Gastrocnemius medialis (tissue), 4 donors: Measurements from ENCODE around the gene CMPK2. TPM values are rescaled to one million over a fixed set of nuclear protein-coding genes. Genes with fewer than 3 reads are reported as not detected.

Experiments
- ATAC-seq, 2 donors: fragments of 150-250 bp; one replicate each; pipeline ENCODE4 v1.9.1; 2016
- DNase-seq, 2 donors: peaks; one replicate each; pipeline ENCODE4 v3.0.0-alpha.2; 2019
- H3K27ac ChIP-seq, 4 donors: fragments of 200-600 bp; sonication (generic); 1 replicate in 1 of 4; 2 replicates in 3 of 4; pipeline ENCODE4 v1.5.1; 2016 to 2018; ENCODE audit warnings: mild to moderate bottlenecking in 2 of 4, moderate library complexity in 1 of 4
- H3K27me3 ChIP-seq, 3 donors: fragments of 200-600 bp; sonication (generic) in 2 of 3; 1 replicate in 1 of 3; 2 replicates in 2 of 3; pipeline versions ENCODE4 v1.5.1 to v1.6.0; 2016 to 2019; ENCODE audit warnings: mild to moderate bottlenecking in 1 of 3, moderate library complexity in 1 of 3
- H3K36me3 ChIP-seq, 2 donors: fragments of 200-600 bp; sonication (generic) in 1 of 2; one replicate each; pipeline ENCODE4 v1.5.1; 2017 to 2018
- H3K4me1 ChIP-seq, 2 donors: fragments of 200-600 bp; sonication (generic) in 1 of 2; one replicate each; pipeline ENCODE4 v1.5.1; 2016 to 2017; ENCODE audit warnings: mild to moderate bottlenecking in 2 of 2
- H3K4me3 ChIP-seq, 4 donors: fragments of 200-600 bp; sonication (generic) in 3 of 4; 1 replicate in 1 of 4; 2 replicates in 3 of 4; pipeline ENCODE4 v1.5.1; 2016 to 2019; ENCODE audit warnings: mild to moderate bottlenecking in 2 of 4
- H3K9me3 ChIP-seq, 3 donors: fragments of 200-600 bp; sonication (generic) in 2 of 3; 1 replicate in 1 of 3; 2 replicates in 2 of 3; pipeline ENCODE4 v1.5.1; 2016 to 2019
- POLR2A ChIP-seq, 2 donors: fragments of 450-650 bp; IDR thresholded peaks; one replicate each; pipeline ENCODE4 v1.6.1; 2017; ENCODE audit warnings: antibody characterized with exemption in 2 of 2, mild to moderate bottlenecking in 2 of 2, moderate library complexity in 2 of 2
- in situ Hi-C, 4 donors: fragments of 200-750 bp; cut with MboI; loops; one replicate each; pipeline versions ENCODE4 v1.15.0 to v1.8.0; 2017; ENCODE audit warnings: low sequenced_read_pairs in 4 of 4
- intact Hi-C: fragments of 100-400 bp; cut with DNase I; formaldehyde crosslinking; loops from one replicate; pipeline ENCODE4 v1.15.1; 2023; ENCODE audit warnings: low total_unique reads
- total RNA-seq, 4 donors: library from RNA; depleted of rRNA; stranded (reverse); fragments of >200 nt; gene quantifications; one replicate each; pipeline versions ENCODE4 v1.1.0 to v1.2.3, GENCODE V29; 2016
- TF ChIP-seq, protein P1 (sequence below), 5 experiments: fragments of 450-650 bp in 3 of 5; fragments of 200-600 bp in 2 of 5; sonication (generic) in 2 of 5; IDR thresholded peaks in 4 of 5; conservative IDR thresholded peaks in 1 of 5; 1 replicate in 4 of 5; 2 replicates in 1 of 5; pipeline ENCODE4 v1.5.1; 2016 to 2019; ENCODE audit warnings: antibody characterized with exemption in 5 of 5, mild to moderate bottlenecking in 3 of 5, moderate library complexity in 3 of 5

Gene CMPK2
- total RNA-seq, 4 donors from 2014 or later = 2.1 to 12.2 (median 3.3) TPM

- intact Hi-C loops = no loop called here
- DNase-seq = no peak
- no peaks in the 10 kb centered on the region for H3K9me3 ChIP-seq
Observed at GRCh38 chr2:6866982-6867381, 1.3 kb upstream of the CMPK2 start.

GRCh38 chr2:6866275-6866671 is 566 bp upstream of the CMPK2 start:
- no peaks in the 10 kb centered on the region for H3K36me3 ChIP-seq
- intact Hi-C loops = no loop called here
- in situ Hi-C loops = no loop called here
- ATAC-seq = peak in 1 of 2 donors; percentile 32
- no peaks in the 10 kb centered on the region for H3K27me3 ChIP-seq
- H3K9me3 ChIP-seq = no peaks in the 10 kb centered on the region
- DNase-seq = no peak
- TF ChIP-seq, protein P1, sequence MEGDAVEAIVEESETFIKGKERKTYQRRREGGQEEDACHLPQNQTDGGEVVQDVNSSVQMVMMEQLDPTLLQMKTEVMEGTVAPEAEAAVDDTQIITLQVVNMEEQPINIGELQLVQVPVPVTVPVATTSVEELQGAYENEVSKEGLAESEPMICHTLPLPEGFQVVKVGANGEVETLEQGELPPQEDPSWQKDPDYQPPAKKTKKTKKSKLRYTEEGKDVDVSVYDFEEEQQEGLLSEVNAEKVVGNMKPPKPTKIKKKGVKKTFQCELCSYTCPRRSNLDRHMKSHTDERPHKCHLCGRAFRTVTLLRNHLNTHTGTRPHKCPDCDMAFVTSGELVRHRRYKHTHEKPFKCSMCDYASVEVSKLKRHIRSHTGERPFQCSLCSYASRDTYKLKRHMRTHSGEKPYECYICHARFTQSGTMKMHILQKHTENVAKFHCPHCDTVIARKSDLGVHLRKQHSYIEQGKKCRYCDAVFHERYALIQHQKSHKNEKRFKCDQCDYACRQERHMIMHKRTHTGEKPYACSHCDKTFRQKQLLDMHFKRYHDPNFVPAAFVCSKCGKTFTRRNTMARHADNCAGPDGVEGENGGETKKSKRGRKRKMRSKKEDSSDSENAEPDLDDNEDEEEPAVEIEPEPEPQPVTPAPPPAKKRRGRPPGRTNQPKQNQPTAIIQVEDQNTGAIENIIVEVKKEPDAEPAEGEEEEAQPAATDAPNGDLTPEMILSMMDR (IDR thresholded peaks at IDR 0.05 in 4 of 5, conservative IDR thresholded peaks at IDR 0.05 in 1 of 5) = peak in 1 of 5 experiments; percentile 38
- TF ChIP-seq POLR2A (IDR thresholded peaks at IDR 0.05) = no peak
- H3K4me3 ChIP-seq = peak overlapping the region; percentile 64 to 98 (median 74)
- H3K27ac ChIP-seq = peak overlapping the region in 3 of 4 donors; percentile 47 to 80 (median 72)
- H3K4me1 ChIP-seq = peaks cover 6 to 12% of the 10 kb centered on the region in 2 donors

More at GRCh38 chr2:6866982-6867381, 1.3 kb upstream of the CMPK2 start:
- H3K4me1 ChIP-seq = peaks cover 6 to 12% of the 10 kb centered on the region in 2 donors
- no peak overlapping the region for H3K27ac ChIP-seq
- no peaks in the 10 kb centered on the region for H3K36me3 ChIP-seq
- no peak for ATAC-seq
- H3K27me3 ChIP-seq = no peaks in the 10 kb centered on the region
- TF ChIP-seq, protein P1 (IDR thresholded peaks at IDR 0.05 in 4 of 5, conservative IDR thresholded peaks at IDR 0.05 in 1 of 5) = no peak
- in situ Hi-C loops = no loop called here
- no peak overlapping the region for H3K4me3 ChIP-seq

- in situ Hi-C loops = no loop called here
- no peak for TF ChIP-seq POLR2A (IDR thresholded peaks at IDR 0.05)
- TF ChIP-seq, protein P1 (IDR thresholded peaks at IDR 0.05 in 4 of 5, conservative IDR thresholded peaks at IDR 0.05 in 1 of 5) = no peak
- H3K9me3 ChIP-seq = no peaks in the 10 kb centered on the region
- ATAC-seq (peak in 1 of 2 donors; percentile 11), DNase-seq (no peak)
- H3K4me1 ChIP-seq = peaks cover 6 to 12% of the 10 kb centered on the region in 2 donors
- peak overlapping the region; percentile 64 to 98 (median 74) for H3K4me3 ChIP-seq
- peaks cover 0 to 5% of the 10 kb centered on the region in 2 donors for H3K36me3 ChIP-seq
- intact Hi-C loops = no loop called here
- H3K27me3 ChIP-seq = no peaks in the 10 kb centered on the region
- H3K27ac ChIP-seq = peak overlapping the region; percentile 19 to 80 (median 60)
Observed at GRCh38 chr2:6864923-6865345, 773 bp downstream of the CMPK2 start.

DNA sequence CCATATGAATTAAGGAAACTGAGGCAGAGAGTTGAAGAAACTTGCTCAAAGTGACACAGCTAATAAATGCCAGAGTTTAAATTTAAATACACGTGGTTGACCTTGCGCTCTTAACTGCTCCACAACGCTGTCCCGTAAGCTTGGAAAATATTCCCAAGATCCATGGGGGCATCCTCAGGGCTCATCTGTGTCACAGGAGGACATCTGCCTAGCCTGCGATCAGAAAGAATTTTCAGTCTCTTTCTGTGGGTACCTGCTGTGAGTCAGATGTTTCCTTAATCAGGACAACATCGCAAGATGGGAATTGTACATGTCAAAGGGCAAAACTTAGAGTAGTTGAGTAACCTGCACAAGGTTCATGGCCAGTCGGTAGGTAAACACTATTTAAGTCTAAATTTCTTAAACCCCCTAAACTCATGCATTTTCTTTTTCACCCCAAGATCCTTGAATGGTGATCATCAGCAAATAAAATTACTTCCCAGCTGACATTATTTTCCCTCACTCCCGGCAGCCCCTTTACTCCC is 1.4 kb downstream of the CMPK2 start:
- intact Hi-C loops = no loop called here
- H3K36me3 ChIP-seq = peaks cover 0 to 5% of the 10 kb centered on the region in 2 donors
- in situ Hi-C loops = no loop called here
- H3K27ac ChIP-seq = peak overlapping the region in 2 of 4 donors; percentile 72 to 80
- H3K4me1 ChIP-seq = peaks cover 6 to 12% of the 10 kb centered on the region in 2 donors
- ATAC-seq = no peak
- H3K27me3 ChIP-seq = no peaks in the 10 kb centered on the region
- DNase-seq = no peak
- H3K9me3 ChIP-seq = no peaks in the 10 kb centered on the region
- peak overlapping the region; percentile 64 to 98 (median 74) for H3K4me3 ChIP-seq
- TF ChIP-seq, protein P1 (IDR thresholded peaks at IDR 0.05 in 4 of 5, conservative IDR thresholded peaks at IDR 0.05 in 1 of 5) = no peak
- no peak for TF ChIP-seq POLR2A (IDR thresholded peaks at IDR 0.05)
